ENCODE results near the gene FAM227B.
"Not testable (repeated sequence)": the region's sequence is repeated elsewhere in the genome, so short reads cannot be mapped to it uniquely, and the experiment has no call there.

The FAM227B gene

DNA sequence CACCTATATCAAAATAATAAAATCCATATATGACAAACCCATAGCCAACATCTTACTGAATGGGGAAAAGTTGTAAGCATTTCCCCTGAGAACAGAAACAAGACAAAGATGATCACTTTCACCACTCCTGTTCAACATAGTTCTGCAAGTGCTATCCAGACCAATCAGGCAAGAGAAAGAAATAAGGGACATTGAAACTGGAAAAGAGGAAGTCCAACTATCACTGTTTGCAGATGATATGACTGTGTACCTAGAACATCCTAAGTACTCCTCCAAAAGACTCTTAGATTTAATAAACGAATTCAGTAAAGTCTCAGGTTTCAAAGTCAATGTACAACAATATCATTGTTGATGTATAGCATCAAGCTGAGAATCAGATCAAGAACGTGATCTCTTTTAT is 233.1 kb downstream of the FAM227B start:
- in situ Hi-C loops (cut with HindIII; ENCODE audit: low sequenced_read_pairs): no loop called here

DNA sequence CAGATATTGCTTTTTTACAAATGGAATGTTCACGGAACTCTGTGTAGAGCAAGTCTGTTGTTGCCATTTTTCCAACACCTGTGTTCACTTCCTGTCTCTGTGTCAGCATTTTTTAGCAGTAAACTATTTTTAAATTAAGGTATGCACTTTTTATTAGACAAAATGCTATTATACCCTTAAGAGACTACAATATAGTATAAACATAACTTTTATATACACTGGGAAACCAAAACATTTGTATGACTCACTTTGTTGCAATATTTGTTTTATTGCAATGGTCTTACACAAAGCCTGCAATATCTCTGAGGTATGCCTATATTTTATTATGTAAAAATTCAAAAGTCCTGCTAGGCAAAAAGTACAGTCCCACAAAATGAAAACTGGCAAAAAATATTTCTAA is 237.4 kb downstream of the FAM227B start:
- in situ Hi-C loops (cut with HindIII; ENCODE audit: low sequenced_read_pairs): no loop called here

DNA sequence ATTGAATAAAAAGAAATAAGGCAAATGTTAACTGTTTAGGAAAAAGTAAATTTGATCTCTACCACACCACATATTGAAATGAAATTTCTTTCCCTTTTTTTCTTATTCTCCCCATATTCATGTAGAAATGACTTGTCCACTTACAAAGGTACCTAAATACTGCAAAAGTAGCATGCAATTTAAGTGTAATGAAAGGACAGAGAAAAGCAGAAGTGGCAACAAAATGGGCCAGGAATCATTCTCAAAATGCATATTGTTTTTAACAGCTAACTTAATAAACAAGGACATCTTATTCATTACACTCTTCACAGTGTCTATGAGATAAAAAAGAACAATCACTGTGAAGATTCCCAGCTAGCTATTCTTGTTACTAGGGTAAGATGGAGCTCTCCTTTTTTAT is 238.2 kb downstream of the FAM227B start:
- in situ Hi-C loops (cut with HindIII; ENCODE audit: low sequenced_read_pairs): no loop called here

DNA sequence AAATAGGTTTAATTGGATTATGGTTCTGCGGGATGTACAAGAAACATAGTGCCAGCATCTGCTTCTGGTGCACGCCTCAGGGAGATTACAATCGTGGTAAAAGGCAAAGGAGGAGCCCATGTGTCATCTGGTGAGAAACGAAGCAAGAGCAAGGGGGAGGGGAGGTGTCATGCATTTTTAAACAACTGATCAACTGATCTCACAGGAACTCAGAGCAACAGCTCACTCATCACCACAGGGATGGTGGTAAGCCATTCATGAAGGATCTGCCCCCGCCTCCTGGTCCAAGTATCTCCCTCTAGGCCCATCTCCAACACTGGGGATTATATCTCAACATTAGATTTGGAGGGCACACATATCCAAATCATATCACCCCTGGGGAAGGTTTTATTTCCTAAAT is 239.7 kb downstream of the FAM227B start:
- in situ Hi-C loops (cut with HindIII; ENCODE audit: low sequenced_read_pairs): no loop called here

DNA sequence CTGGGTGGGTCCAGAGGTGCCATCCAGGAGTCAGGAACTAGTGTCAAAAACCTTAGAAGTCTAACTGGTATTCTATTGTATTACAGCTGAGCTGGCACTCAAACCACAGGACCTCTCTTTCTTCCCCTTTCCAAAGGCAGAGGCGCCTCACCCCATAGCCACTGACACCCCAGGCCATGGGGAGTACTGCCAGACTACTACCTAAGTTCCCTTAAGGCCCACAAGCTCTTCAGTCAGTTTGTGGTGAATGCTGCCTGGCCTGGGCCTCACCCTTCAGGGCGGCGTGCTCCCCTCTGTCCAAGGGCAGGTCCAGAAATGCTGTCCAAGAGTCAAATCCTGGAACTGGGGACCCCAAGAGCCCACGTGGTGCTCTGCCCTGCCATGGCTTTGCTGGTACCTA is 240.6 kb downstream of the FAM227B start:
- in situ Hi-C loops (cut with HindIII; ENCODE audit: low sequenced_read_pairs): no loop called here

DNA sequence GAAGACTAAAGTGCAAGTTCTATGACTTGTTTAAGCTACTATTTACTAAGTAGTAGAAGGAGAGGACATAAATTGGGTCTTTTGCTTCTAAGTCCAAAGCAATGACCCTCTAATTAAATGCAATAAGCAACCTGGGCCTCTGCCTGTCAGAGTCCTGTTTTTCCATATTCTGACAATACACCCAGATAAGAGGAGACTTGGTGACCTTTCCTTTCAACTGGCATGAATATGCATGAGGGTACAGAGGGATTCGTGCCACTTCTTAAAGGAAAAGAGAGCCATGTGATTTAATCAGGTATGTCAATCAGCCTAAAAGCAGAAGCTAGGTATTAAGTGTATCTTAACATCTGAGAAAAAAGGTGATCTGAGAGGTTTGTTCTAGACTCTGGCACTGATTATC is 248.3 kb downstream of the FAM227B start:
- in situ Hi-C loops (cut with HindIII; ENCODE audit: low sequenced_read_pairs): no loop called here

DNA sequence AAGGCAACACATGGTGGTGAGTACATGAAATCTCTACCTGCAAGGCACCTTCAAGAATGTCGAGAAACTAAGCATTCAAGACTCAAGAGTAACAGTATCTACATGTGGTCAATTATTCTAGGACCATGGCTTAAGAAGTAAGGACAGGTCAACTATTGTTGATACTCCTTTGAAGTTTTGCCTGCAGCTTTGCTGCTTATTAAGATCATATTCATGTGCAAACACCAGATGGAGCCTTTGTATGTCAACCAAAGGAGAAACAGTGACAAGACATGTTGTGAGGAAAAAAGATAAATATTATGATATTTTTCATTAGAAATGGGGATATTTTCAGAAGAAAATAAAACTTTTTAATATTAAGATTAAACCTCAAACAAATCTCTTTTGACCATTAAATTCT is 249.8 kb downstream of the FAM227B start:
- in situ Hi-C loops (cut with HindIII; ENCODE audit: low sequenced_read_pairs): no loop called here

DNA sequence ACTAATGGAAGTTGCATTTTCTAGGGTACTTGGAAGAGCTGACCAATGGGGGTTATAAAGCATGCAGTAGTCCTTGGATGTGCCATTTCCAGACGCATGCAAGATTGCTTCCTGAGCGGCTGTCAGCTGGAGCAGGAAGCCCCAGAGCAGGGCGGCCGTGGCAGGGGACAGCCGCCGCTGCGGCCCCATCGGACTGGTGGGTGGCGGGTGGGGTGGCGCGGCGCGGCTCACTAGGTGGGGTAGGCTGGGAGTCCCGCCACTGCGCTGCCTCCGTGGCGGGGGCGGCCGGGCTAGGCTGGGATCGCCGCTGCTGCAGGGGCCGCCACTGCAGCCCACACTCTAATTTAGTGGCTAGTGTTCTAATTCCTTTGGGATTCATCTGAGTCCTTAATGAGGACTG is 254.1 kb downstream of the FAM227B start:
- in situ Hi-C loops (cut with HindIII; ENCODE audit: low sequenced_read_pairs): no loop called here

DNA sequence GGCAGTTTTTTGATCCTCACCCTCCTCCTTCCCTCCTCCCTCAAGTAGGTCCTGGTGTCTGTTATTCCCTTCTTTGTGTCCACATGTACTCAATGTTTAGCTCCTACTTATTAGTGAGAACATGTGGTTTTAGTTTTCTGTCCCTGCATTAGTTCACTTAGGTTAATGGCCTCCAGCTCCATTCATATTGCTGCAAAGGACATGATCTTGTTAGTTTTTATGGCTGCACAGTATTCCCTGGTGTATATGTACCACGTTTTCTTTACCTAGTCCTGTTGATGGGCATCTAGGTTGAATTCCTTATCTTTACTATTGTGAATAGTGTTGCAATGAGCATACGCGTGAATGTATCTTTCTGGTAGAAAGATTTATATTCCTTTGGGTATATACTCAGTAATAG is 259.2 kb downstream of the FAM227B start:
- in situ Hi-C loops (cut with HindIII; ENCODE audit: low sequenced_read_pairs): no loop called here

DNA sequence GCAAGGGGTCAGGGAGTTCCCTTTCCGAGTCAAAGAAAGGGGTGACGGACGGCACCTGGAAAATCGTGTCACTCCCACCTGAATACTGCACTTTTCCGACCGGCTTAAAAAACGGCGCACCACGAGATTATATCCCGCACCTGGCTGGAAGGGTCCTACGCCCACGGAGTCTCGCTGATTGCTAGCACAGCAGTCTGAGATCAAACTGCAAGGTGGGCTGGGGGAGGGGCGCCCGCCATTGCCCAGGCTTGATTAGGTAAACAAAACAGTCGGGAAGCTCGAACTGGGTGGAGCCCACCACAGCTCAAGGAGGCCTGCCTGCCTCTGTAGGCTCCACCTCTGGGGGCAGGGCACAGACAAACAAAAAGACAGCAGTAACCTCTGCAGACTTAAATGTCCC is 266.2 kb downstream of the FAM227B start:
- in situ Hi-C loops (cut with HindIII; ENCODE audit: low sequenced_read_pairs): not testable (repeated sequence)

DNA sequence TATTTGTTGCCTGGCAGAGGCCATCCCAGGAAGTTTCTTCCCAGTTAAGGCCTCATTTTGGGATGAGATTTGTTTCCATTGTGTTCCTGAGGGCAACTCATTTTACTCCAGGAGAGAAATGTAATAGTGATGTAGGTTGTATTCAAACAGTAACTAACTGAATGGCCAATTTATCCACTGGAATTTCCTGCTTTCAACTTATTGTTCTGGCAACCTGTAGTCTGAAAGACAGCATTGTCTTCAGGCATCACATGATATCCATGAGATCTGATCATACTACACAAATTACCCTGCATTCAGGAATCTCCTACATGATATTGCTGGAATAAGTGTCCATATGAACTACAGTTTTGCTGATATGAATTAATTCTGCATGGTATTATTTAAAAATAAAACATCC is 277.1 kb downstream of the FAM227B start:
- in situ Hi-C loops (cut with HindIII; ENCODE audit: low sequenced_read_pairs): no loop called here

DNA sequence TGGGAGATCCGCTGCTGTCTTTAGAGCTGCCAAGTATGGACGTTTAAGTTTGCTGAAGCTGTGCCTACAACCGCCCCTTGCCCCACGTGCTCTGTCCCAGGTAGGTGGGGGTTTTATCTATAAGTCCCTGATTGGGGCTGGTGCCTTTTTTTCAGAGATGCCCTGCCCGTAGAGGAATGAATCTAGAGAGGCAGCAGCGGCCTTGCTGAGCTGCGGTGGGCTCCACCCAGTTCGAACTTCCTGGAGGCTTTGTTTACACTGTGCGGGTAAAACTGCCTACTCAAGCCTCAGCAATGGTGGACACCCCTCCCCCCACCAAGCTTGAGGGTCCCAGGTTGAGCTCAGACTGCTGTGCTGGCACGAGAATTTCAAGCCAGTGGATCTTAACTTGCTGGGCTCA is 281.0 kb downstream of the FAM227B start:
- in situ Hi-C loops (cut with HindIII; ENCODE audit: low sequenced_read_pairs): no loop called here

DNA sequence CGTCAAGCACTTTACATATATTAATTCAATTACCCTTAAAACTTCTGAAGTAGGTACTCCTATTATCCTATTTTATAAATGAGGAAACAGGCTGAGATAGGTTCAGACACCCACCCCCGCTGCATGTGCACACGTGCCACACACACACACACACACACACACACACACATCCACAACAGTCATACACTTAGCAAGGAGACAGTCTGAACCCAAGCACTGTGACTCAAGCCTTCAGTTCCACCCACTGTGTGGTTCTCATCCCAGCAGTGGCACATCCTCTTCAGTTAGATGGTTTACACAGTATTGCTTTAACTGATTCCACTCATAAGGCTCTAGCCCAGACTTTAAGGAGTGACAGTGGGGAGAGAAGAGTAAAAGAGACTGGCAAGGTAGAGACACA is 288.7 kb downstream of the FAM227B start:
- in situ Hi-C loops (cut with HindIII; ENCODE audit: low sequenced_read_pairs): no loop called here

DNA sequence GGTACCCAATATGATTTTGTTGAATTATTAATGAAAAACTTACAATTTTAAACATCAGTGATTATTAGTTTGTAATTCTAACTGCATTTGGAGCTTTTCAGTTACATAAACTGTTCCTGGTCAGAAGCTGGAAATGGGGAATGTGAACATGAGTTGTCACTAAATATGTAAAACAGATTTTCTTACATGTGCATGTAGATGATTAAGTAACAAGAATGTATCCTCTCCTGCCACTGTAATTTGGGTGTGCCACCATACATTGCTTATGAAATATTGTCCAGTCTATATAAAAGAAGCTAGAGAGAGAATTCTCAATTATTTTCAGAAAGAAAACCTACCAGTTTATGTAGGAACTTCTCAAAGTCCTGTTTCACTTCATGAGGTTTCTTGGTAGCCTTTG is 289.2 kb downstream of the FAM227B start:
- in situ Hi-C loops (cut with HindIII; ENCODE audit: low sequenced_read_pairs): no loop called here

DNA sequence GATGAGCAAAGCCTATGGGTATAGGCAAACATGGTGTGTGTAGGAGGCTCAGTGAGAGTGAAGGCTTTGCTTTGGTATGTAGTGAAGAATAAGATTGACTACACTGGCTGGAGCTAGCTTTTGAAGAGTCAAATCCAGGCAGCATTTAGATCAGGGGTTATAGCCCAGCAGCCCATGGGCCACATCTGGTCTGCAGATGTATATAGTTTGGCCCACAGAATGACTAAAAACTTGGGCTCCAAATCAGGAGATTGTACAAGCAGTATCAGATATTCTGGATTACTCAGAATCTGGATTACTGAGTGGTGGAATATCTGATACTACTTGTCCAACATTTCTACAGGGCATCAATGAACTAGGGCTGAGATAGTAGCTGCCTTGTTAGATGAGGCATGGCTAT is 290.5 kb downstream of the FAM227B start:
- in situ Hi-C loops (cut with HindIII; ENCODE audit: low sequenced_read_pairs): no loop called here

DNA sequence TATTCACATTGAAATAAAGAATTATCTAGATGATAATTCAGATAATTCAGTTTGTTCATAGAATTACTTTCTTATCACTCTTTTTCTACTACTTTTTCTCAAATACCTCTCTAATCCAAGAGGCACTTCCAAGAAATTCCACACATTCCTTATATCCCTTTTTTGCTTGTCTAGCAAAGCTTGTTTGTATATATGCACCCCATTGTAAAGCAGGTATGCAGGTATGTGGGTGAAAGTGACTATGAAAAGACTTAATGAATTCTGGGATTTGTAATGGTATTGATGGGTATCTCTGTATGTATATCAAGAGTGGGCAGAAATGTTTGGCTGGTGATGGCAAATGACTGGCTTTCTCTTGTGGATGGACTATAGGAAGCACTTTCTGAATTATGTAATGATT is 291.7 kb downstream of the FAM227B start:
- in situ Hi-C loops (cut with HindIII; ENCODE audit: low sequenced_read_pairs): no loop called here

DNA sequence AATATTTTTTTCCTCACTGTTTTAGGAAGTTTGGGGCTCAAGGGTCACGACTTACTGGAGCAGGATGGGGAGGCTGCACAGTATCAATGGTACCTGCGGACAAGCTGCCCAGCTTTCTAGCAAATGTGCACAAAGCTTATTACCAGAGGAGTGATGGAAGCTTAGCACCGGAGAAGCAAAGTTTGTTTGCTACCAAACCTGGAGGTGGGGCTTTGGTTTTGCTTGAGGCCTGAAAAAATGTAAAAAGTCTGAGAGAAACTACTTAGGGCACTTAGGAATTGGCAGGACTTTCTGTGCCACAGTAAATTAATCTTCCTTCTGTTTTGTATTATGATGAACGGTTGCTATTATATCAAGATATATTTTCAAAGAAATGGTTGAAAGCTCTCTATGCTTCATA is 292.7 kb downstream of the FAM227B start:
- in situ Hi-C loops (cut with HindIII; ENCODE audit: low sequenced_read_pairs): no loop called here

DNA sequence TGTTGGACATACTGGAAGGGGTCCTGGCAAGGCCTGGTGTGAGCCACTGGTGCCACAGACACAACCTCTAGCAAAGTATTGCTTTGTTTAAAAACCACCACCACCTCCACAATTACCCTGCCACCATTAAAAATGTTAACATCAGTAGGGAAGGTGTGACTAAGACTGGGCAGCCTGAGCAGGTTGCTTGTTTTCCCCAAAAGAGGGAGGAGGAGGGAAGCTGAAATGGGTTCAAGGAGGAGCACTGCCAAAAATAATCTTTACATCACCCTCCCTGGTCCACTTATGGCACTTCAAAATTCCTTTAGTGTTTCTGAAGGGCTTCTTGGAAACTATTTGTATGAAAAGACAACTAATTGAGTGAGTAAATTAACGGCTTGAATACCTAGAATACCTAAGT is 297.4 kb downstream of the FAM227B start:
- in situ Hi-C loops (cut with HindIII; ENCODE audit: low sequenced_read_pairs): no loop called here

DNA sequence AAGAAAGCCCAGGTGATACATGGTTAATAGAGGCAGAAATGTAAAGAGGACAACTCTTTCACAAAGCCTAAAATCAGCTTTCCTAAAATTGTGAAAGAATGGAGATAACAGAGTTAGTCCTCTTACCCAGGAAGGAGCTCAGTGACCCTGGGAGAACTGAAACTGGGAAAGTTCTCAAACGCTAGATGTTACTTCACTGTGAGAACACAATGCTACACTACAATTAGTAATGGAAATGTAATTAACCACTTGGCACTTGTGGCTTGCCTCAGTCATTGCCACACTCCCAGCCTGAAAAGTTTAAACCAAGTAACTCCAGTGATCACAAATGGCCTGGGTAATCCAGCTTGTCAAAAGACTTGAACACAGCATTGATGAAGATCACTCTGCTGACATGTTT is 300.3 kb downstream of the FAM227B start:
- in situ Hi-C loops (cut with HindIII; ENCODE audit: low sequenced_read_pairs): no loop called here

DNA sequence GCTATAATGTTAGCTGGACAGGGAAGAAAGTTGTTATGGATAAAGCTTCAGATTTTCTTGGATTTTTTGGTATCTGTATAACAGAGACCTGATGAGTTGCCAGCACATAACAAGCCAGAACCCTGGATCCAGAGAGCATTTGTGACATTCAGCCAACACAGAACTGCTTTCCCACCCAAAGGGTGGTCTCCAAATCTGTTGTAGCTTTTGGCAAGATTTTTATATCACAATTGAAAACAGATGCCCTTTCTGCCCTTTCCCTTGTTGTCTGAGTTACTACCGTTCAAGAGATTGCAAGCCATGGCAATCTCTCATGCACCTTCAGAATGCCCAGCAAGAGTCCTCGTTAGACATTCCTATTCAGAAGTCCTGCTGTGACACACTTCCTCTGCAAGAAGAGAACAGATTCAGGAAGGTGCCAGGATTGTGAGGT is 305.2 kb downstream of the FAM227B start:
- in situ Hi-C loops (cut with HindIII; ENCODE audit: low sequenced_read_pairs): no loop called here

DNA sequence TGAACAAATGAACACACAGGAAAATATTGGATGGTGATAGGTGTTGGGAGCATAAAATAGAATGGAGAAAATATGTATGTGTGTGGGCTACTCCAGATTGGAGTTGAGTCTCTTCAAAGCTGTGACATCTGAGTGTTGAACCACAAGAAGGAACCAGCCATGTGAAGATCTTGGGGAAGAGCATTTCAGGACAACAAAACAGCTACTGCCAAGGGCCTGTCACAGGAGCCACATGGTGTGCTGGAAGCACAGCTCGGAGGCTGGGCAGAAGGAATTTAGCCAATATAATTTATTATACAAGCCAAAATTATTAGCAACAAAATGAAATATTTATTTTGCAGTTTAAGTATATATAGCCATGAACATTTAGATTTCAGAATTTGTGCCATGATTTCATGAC is 305.9 kb downstream of the FAM227B start:
- in situ Hi-C loops (cut with HindIII; ENCODE audit: low sequenced_read_pairs): no loop called here

DNA sequence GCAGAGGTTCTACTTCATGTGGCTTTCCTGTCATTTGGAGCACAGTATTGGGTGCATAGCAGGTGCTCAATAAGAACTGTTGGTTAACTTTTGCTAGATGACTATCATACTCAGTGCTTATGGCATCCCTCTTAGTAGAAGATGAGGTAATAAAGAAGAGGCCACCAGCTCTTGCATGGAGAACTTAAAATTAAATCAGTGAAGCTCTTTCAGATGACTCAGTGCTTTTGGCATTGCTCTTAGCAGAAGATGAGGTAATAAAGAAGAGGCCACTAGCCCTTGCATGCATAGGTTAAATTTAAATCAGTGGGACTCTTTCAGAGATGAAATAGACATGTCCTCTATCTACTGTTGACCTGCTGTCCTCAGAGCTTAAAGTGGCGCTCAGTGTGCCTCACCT is 307.0 kb downstream of the FAM227B start:
- in situ Hi-C loops (cut with HindIII; ENCODE audit: low sequenced_read_pairs): no loop called here

DNA sequence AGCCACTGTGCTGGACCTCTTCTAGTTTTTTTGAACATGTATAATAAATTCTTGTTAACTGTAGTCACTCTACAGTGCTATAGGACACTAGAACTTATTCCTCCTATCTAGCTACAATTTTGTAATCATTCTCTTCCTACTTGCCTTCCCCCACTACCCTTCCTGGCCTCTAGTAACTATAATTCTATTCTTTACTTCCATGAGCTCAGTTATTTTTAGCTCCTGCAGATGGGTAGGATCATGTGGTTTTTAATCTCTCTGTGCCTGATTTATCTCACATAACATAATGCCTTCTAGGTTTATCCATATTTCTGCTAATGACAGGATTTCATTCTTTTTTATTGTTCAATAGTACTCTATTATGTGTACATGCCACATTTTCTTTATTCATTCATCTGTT is 310.7 kb downstream of the FAM227B start:
- in situ Hi-C loops (cut with HindIII; ENCODE audit: low sequenced_read_pairs): no loop called here

DNA sequence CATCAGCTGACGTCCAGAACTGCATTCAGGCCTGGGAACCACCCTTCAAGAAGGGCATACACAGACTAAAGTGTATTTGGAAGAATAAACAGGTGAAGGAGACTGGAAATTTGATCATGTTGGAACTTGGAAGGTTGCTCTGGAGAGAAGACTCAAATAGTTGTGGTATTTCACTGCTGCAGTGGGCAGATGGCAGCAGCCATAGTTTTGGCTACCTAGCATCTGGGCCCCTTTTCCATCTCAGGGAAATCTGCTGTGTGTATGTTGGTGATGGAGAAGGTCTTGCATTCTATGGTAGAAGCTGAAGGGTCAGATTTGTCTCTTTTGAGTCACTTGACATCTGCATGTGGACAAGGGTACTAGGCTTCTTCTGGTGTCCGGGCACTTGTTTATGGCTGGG is 311.9 kb downstream of the FAM227B start:
- in situ Hi-C loops (cut with HindIII; ENCODE audit: low sequenced_read_pairs): no loop called here

Measured in DLD1 (cell line).